ENCODE data around the gene ENTPD8.
A peak's percentile ranks its signal among the peaks of the same experiment; 100 is the strongest.

- TF ChIP-seq CREB1 (IDR thresholded peaks at IDR 0.05; ENCODE audit: low read depth) (no peak), RAD21 (IDR thresholded peaks at IDR 0.05; ENCODE audit: low read depth) (peak; percentile 75)
These were observed 34.1 kb downstream of the ENTPD8 start for GRCh38 chr9:137406876-137407589.

All from Ishikawa (cell line).